ENCODE measurements around the gene SERPINB4. TPM values are rescaled to one million over a fixed set of nuclear protein-coding genes. Genes with fewer than 3 reads are reported as not detected.

SERPINB4 gene
- total RNA-seq, 1 experiment from 2014 or later, result not detected

DNA sequence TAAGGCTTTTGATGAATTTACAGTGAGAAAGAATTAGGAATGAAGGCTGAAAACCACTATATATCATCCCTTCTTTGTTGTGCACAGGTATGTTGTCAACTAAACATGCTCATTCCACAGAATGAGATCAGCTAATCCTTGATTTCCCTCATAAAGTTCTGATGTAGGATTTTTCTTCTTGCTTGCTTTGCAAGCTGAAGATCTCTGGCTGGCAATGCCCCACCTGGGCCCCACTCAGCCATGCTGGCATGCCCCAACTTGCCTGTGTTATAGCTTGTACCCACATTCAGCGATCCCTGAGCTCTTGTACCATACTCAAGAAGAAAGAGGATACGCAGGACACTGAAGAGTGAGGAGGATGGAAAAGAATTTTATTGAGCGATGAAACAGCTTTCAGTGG lies 40.7 kb upstream of the SERPINB4 start:
- DNase-seq (ENCODE audit: low read depth, low spot score) (no peak), ATAC-seq (no peak)
- Histone ChIP-seq H3K27me3 (ENCODE audit: control insufficient read depth, insufficient read depth, low read length) (no peaks in the 10 kb centered on the region), H3K27ac (ENCODE audit: low read length) (no peak overlapping the region), H3K36me3 (ENCODE audit: control insufficient read depth, insufficient read depth, low read length) (no peaks in the 10 kb centered on the region), H3K9me3 (ENCODE audit: control insufficient read depth, insufficient read depth, low read depth, low read length) (no peaks in the 10 kb centered on the region), H3K4me3 (ENCODE audit: low read depth in 2 of 2, low read length in 2 of 2) (no peak overlapping the region), H3K4me1 (ENCODE audit: control insufficient read depth, insufficient read depth, low read length) (no peaks in the 10 kb centered on the region)
- TF ChIP-seq POLR2AphosphoS5 (IDR thresholded peaks at IDR 0.05; ENCODE audit: low read depth, low read length) (no peak), TCF7L2 (IDR thresholded peaks at IDR 0.05; ENCODE audit: low read depth, low read length) (no peak), SIN3A (IDR thresholded peaks at IDR 0.05; ENCODE audit: borderline replicate concordance, insufficient read depth, low read depth, low read length) (no peak)
- TF ChIP-seq, protein P1, sequence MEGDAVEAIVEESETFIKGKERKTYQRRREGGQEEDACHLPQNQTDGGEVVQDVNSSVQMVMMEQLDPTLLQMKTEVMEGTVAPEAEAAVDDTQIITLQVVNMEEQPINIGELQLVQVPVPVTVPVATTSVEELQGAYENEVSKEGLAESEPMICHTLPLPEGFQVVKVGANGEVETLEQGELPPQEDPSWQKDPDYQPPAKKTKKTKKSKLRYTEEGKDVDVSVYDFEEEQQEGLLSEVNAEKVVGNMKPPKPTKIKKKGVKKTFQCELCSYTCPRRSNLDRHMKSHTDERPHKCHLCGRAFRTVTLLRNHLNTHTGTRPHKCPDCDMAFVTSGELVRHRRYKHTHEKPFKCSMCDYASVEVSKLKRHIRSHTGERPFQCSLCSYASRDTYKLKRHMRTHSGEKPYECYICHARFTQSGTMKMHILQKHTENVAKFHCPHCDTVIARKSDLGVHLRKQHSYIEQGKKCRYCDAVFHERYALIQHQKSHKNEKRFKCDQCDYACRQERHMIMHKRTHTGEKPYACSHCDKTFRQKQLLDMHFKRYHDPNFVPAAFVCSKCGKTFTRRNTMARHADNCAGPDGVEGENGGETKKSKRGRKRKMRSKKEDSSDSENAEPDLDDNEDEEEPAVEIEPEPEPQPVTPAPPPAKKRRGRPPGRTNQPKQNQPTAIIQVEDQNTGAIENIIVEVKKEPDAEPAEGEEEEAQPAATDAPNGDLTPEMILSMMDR (IDR thresholded peaks at IDR 0.05), result no peak
- TF ChIP-seq, protein P2, sequence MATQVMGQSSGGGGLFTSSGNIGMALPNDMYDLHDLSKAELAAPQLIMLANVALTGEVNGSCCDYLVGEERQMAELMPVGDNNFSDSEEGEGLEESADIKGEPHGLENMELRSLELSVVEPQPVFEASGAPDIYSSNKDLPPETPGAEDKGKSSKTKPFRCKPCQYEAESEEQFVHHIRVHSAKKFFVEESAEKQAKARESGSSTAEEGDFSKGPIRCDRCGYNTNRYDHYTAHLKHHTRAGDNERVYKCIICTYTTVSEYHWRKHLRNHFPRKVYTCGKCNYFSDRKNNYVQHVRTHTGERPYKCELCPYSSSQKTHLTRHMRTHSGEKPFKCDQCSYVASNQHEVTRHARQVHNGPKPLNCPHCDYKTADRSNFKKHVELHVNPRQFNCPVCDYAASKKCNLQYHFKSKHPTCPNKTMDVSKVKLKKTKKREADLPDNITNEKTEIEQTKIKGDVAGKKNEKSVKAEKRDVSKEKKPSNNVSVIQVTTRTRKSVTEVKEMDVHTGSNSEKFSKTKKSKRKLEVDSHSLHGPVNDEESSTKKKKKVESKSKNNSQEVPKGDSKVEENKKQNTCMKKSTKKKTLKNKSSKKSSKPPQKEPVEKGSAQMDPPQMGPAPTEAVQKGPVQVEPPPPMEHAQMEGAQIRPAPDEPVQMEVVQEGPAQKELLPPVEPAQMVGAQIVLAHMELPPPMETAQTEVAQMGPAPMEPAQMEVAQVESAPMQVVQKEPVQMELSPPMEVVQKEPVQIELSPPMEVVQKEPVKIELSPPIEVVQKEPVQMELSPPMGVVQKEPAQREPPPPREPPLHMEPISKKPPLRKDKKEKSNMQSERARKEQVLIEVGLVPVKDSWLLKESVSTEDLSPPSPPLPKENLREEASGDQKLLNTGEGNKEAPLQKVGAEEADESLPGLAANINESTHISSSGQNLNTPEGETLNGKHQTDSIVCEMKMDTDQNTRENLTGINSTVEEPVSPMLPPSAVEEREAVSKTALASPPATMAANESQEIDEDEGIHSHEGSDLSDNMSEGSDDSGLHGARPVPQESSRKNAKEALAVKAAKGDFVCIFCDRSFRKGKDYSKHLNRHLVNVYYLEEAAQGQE (IDR thresholded peaks at IDR 0.05; ENCODE audit: insufficient read depth in 1 of 2, low read depth in 2 of 2, low read length in 1 of 2), result no peak
- intact Hi-C loops (cut with micrococcal nuclease; ENCODE audit: unreplicated experiment) (no loop called here), in situ Hi-C loops (cut with HindIII; ENCODE audit: low pct_unique_long_range_greater_than_20kb, low sequenced_read_pairs) (no loop called here)
- CTCF ChIA-PET, result no interaction called here
- POLR2A ChIA-PET, result no interaction called here
- no TSS peak for BruUV-seq (replicated peaks)

GRCh38 chr18:63683890-63684289 lies 39.8 kb upstream of the SERPINB4 start:
- in situ Hi-C loops (cut with HindIII; ENCODE audit: low pct_unique_long_range_greater_than_20kb, low sequenced_read_pairs), result no loop called here

More at GRCh38 chr18:63683890-63684289, 39.8 kb upstream of the SERPINB4 start:
- Histone ChIP-seq H3K4me1 (ENCODE audit: control insufficient read depth, insufficient read depth, low read length) (no peaks in the 10 kb centered on the region), H3K27ac (ENCODE audit: low read length) (no peak overlapping the region), H3K9me3 (ENCODE audit: control insufficient read depth, insufficient read depth, low read depth, low read length) (no peaks in the 10 kb centered on the region), H3K36me3 (ENCODE audit: control insufficient read depth, insufficient read depth, low read length) (no peaks in the 10 kb centered on the region), H3K27me3 (ENCODE audit: control insufficient read depth, insufficient read depth, low read length) (no peaks in the 10 kb centered on the region), H3K4me3 (ENCODE audit: low read depth in 2 of 2, low read length in 2 of 2) (no peak overlapping the region)
- ChIA-PET CTCF (no interaction called here), POLR2A (no interaction called here)
- DNase-seq (ENCODE audit: low read depth, low spot score), result no peak
- intact Hi-C loops (cut with micrococcal nuclease; ENCODE audit: unreplicated experiment), result no loop called here
- no peak for TF ChIP-seq TCF7L2 (IDR thresholded peaks at IDR 0.05; ENCODE audit: low read depth, low read length)
- TF ChIP-seq, protein P2 (IDR thresholded peaks at IDR 0.05; ENCODE audit: insufficient read depth in 1 of 2, low read depth in 2 of 2, low read length in 1 of 2), result no peak
- no peak for TF ChIP-seq SIN3A (IDR thresholded peaks at IDR 0.05; ENCODE audit: borderline replicate concordance, insufficient read depth, low read depth, low read length)
- no peak for TF ChIP-seq POLR2AphosphoS5 (IDR thresholded peaks at IDR 0.05; ENCODE audit: low read depth, low read length)
- TF ChIP-seq, protein P1 (IDR thresholded peaks at IDR 0.05), result no peak
- ATAC-seq, result no peak
- no TSS peak for BruUV-seq (replicated peaks)

Data from Panc1 (cell line).